GM18526 (cell line): Measurements from ENCODE around the gene TSR3.
A peak's percentile ranks its signal among the peaks of the same experiment; 100 is the strongest.

Source experiments
- POLR2A ChIP-seq: IDR thresholded peaks from 3 replicates; pipeline ENCODE4 v1.6.1; 2011; ENCODE audit not compliant: insufficient read length; ENCODE audit errors: extremely low read depth

The TSR3 gene

GRCh38 chr16:1351582-1352362 is at the start of gene TSR3, which contains the start of gene GNPTG:
TSR3 (minus strand) TSS chr16:1351878; CDS start chr16:1351804, 74 bp downstream.
GNPTG (plus strand) TSS chr16:1351931; CDS start chr16:1351966, 35 bp downstream.
- TF ChIP-seq POLR2A = peak; percentile 83

GRCh38 chr16:1401061-1401757 is 49.5 kb upstream of the TSR3 start:
- no peak for TF ChIP-seq POLR2A

- no peak for TF ChIP-seq POLR2A
Observed at GRCh38 chr16:1398826-1399581, 47.3 kb upstream of the TSR3 start.

- no peak for TF ChIP-seq POLR2A
Observed at GRCh38 chr16:1398351-1398750, 46.7 kb upstream of the TSR3 start.

GRCh38 chr16:1397779-1398178 is 46.1 kb upstream of the TSR3 start:
- no peak for TF ChIP-seq POLR2A

GRCh38 chr16:1395444-1396031 is 43.9 kb upstream of the TSR3 start:
- no peak for TF ChIP-seq POLR2A

DNA sequence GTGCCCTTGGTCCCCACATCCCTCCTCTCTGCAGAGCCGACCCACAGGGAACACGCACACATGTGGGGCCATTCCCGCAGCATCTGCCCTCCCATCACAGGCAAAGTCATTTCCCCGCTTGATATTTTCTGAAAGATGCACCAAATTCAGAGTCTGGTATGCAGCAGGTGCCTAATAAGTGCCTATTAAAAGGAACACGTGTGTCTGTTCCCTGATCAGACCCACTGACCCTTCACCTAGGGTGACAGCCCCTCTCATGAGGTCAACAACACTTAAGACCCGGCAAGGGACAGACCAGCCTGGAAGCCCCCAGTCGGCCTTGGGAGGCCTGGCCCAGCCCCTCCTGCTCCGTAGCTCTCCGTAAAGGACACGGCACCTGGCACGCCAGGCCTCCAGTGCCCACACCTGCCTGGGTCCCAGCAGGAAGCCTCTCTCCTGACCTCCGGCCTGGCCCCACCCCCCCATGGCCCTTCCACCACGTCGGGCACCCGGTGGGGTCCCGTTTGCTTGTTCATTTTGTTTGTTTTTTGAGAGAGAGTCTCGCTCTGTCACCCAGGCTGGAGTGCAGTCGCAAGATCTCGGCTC is 42.8 kb upstream of the TSR3 start:
- no peak for TF ChIP-seq POLR2A

DNA sequence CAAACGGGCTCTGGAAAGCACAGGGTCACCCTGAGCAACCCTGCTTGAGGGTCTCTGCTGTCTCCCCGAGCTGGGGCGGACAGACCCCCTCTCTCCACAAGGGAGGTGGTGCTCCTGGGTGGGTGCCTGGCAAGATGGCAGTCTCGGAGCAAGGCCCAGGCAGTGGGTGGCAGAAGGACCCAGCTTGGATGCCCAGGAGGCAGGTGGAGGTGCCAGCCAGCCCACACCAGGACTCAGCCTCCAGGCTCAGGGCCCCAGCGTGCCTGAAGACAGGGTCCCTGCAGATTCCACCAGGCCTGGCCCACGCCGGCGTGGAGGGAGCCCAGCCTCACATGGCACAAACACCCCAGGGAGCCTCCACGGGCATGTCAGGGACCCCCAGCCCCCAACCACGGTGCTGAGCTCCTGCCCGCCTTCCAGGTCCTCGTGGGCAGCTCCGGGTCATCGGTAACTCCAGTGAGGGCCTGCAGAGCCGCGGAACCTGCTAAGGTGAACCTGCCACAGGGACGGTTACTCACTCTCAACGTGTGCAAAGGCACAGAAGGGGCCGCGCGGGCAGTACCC is 42.0 kb upstream of the TSR3 start:
- TF ChIP-seq POLR2A = no peak

- TF ChIP-seq POLR2A = no peak
Observed at GRCh38 chr16:1392826-1393225, 41.1 kb upstream of the TSR3 start.

DNA sequence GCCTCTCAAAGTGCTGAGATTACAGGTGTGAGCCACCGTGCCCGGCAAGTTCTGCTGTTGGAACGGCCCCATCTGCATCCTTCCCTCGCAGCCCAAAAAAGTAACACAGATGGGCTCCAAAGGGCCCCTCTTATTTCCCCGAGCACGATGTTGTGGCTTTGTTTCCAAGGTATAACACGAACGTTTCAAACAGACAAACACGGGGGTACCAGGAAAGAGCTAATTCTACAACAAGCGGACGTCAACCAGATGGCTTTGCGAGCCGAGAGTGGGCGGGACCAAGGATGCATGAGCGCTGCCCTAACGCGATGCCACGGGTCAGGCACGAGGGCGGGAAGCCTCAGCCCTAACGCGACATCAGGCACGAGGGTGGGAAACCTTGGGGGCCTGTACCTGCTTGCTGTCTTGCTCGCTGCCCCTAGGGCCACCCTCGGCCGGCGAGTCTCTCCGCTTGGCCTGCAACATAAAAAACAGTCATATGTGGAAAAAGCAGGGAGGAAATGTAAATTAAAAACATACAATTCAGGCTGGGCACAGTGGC is 38.6 kb upstream of the TSR3 start:
- TF ChIP-seq POLR2A = no peak

- TF ChIP-seq POLR2A = no peak
Observed at GRCh38 chr16:1389762-1390161, 38.1 kb upstream of the TSR3 start.

- no peak for TF ChIP-seq POLR2A
Observed at GRCh38 chr16:1387331-1387730, 35.7 kb upstream of the TSR3 start.

- no peak for TF ChIP-seq POLR2A
Observed at GRCh38 chr16:1385232-1385631, 33.6 kb upstream of the TSR3 start.

- no peak for TF ChIP-seq POLR2A
Observed at GRCh38 chr16:1383556-1383955, 31.9 kb upstream of the TSR3 start.

DNA sequence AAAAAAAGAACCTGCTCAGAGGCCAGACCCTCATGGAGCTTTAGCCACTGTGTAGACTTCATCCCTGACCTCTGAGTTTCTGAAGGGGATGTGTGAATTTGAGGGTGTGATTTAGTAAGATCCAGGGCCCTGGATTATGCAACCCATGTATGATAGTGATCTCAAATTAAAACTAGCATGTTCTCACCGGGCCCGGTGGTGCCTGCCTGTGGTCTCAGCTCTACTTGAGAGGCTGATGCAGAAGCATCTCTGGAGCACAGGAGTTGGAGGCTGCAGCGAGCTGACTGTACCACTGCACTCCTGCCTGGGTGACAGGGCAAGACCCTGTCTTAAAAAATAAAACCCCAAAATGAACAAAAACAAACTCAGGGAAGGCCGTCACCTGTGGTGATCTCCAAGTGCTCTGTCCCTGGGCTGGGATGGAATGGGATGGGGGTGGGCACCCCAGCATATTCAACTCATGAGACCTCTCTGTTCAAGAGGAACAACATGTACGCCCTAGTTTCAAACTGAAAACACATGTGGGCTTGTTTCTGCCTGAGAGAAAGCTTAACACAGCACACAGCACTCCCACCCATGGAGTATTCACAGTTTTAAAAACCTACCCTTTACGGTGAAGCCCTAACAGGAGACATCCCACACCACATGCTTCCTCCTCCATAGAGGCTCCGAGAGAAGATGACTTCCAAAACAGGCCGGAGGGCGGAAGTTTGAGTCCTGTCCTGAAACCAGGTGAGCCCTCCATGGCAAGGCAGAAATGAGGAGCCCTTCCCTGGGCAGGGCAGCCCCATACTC is 30.1 kb upstream of the TSR3 start:
- TF ChIP-seq POLR2A = no peak
